ENCODE data around the gene TMEM82. TPM values are rescaled to one million over a fixed set of nuclear protein-coding genes. Genes with fewer than 3 reads are reported as not detected.

The TMEM82 gene
- total RNA-seq, 1 donor from 2014 or later = 1.1 TPM

GRCh38 chr1:15706751-15707150 lies 35.5 kb upstream of the TMEM82 start:
- H3K27ac Mint-ChIP-seq = peak overlapping the region; percentile 30
- H3K4me3 Mint-ChIP-seq = no peak overlapping the region
- H3K36me3 Mint-ChIP-seq = peaks cover 3% of the 10 kb centered on the region
- peaks cover 17% of the 10 kb centered on the region for H3K4me1 Mint-ChIP-seq (ENCODE audit: unreplicated experiment)
- no peaks in the 10 kb centered on the region for H3K27me3 Mint-ChIP-seq
- H3K9me3 Mint-ChIP-seq = no peaks in the 10 kb centered on the region
- TF ChIP-seq, protein P1, sequence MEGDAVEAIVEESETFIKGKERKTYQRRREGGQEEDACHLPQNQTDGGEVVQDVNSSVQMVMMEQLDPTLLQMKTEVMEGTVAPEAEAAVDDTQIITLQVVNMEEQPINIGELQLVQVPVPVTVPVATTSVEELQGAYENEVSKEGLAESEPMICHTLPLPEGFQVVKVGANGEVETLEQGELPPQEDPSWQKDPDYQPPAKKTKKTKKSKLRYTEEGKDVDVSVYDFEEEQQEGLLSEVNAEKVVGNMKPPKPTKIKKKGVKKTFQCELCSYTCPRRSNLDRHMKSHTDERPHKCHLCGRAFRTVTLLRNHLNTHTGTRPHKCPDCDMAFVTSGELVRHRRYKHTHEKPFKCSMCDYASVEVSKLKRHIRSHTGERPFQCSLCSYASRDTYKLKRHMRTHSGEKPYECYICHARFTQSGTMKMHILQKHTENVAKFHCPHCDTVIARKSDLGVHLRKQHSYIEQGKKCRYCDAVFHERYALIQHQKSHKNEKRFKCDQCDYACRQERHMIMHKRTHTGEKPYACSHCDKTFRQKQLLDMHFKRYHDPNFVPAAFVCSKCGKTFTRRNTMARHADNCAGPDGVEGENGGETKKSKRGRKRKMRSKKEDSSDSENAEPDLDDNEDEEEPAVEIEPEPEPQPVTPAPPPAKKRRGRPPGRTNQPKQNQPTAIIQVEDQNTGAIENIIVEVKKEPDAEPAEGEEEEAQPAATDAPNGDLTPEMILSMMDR (conservative IDR thresholded peaks at IDR 0.05) = no peak
- DNase-seq (ENCODE audit: extremely low spot score, unreplicated experiment) = no peak

- Mint-ChIP-seq H3K4me1 (ENCODE audit: unreplicated experiment) (peaks cover 13% of the 10 kb centered on the region), H3K36me3 (peaks cover 3% of the 10 kb centered on the region)
Observed at GRCh38 chr1:15707239-15707925, 34.9 kb upstream of the TMEM82 start.

DNA sequence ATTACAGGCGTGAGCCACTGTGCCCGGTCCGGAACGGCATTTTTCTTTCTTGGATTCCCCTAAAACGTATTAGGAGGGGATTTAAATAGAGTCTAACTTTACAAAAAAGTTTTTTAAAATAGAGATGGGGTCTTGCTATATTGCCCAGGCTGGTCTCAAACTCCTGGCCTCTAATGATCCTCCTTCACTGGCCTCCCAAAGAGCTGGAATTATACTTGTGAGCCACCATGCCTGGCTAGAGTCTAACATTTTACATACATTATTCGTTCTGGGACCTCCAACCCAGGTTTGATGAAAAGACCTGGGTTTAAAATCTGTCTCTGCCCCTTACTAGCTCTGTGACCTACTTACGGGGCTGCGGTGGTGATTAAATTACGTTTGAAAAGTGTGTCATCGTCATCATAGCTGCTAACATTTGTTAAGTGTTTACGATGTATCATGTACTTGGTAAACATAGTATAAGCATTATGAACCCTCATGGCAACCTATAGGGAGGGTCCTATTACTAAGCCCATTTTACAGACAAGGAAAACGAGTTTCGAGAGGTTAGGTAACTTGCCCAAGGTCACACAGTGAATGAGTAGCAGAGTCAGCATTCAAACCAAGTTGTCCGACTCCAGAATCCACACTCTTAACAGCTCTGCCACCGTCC lies 33.7 kb upstream of the TMEM82 start:
- no peak overlapping the region for H3K4me3 Mint-ChIP-seq
- no peak for DNase-seq (ENCODE audit: extremely low spot score, unreplicated experiment)
- TF ChIP-seq, protein P1 (conservative IDR thresholded peaks at IDR 0.05) = no peak
- no peak overlapping the region for H3K27ac Mint-ChIP-seq
- peaks cover 6% of the 10 kb centered on the region for H3K4me1 Mint-ChIP-seq (ENCODE audit: unreplicated experiment)
- peaks cover 3% of the 10 kb centered on the region for H3K36me3 Mint-ChIP-seq
- no peaks in the 10 kb centered on the region for H3K9me3 Mint-ChIP-seq
- no peaks in the 10 kb centered on the region for H3K27me3 Mint-ChIP-seq

More at GRCh38 chr1:15707239-15707925, 34.9 kb upstream of the TMEM82 start:
- DNase-seq (ENCODE audit: extremely low spot score, unreplicated experiment) = no peak
- TF ChIP-seq, protein P1 (conservative IDR thresholded peaks at IDR 0.05) = no peak
- Mint-ChIP-seq H3K27me3 (no peaks in the 10 kb centered on the region), H3K9me3 (no peaks in the 10 kb centered on the region), H3K27ac (no peak overlapping the region), H3K4me3 (no peak overlapping the region)

- H3K27me3 Mint-ChIP-seq = no peaks in the 10 kb centered on the region
- no peak for DNase-seq (ENCODE audit: extremely low spot score, unreplicated experiment)
- H3K4me3 Mint-ChIP-seq = no peak overlapping the region
- H3K9me3 Mint-ChIP-seq = no peaks in the 10 kb centered on the region
- H3K27ac Mint-ChIP-seq = no peak overlapping the region
- TF ChIP-seq, protein P1 (conservative IDR thresholded peaks at IDR 0.05) = no peak
- H3K36me3 Mint-ChIP-seq = peaks cover 3% of the 10 kb centered on the region
- H3K4me1 Mint-ChIP-seq (ENCODE audit: unreplicated experiment) = peaks cover 6% of the 10 kb centered on the region
Observed at GRCh38 chr1:15709226-15709625, 33.1 kb upstream of the TMEM82 start.

DNA sequence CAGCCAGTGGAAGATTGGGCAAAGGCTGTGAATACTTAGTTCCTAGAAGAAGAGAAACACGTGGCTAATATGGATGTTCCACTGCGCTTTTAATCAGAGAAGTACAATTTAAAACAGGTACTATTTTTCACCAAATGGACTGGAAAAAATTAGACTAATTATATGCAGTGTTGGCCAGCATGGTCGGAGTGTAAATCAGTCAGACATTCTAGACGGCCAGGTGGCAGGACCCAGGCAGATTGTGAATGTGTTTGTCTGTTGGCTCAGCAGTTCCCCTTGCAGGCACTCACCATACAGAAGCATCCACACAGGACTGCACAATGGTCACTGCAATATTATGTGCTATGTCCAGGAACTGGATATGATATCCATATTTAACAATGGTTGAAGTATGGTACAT lies 30.1 kb upstream of the TMEM82 start:
- DNase-seq (ENCODE audit: extremely low spot score, unreplicated experiment) = no peak
- Mint-ChIP-seq H3K27ac (no peak overlapping the region), H3K9me3 (no peaks in the 10 kb centered on the region), H3K4me3 (no peak overlapping the region), H3K4me1 (ENCODE audit: unreplicated experiment) (peaks cover 6% of the 10 kb centered on the region), H3K27me3 (no peaks in the 10 kb centered on the region), H3K36me3 (peaks cover 4% of the 10 kb centered on the region)
- TF ChIP-seq, protein P1 (conservative IDR thresholded peaks at IDR 0.05) = no peak
